HG02798 (cell line): ENCODE data around the gene HHAT.
A peak's percentile ranks its signal among the peaks of the same experiment; 100 is the strongest.
"Not testable (repeated sequence)": the region's sequence is repeated elsewhere in the genome, so short reads cannot be mapped to it uniquely, and the experiment has no call there.

Experiments
- ATAC-seq: cut with Tn5 transposase; IDR thresholded peaks from one replicate; pipeline ENCODE4 v1.9.1; 2021; ENCODE audit warnings: mild to moderate bottlenecking; ENCODE audit not compliant: unreplicated experiment, poor library complexity

Gene HHAT

GRCh38 chr1:210384625-210385024 lies 55.9 kb downstream of the HHAT start:
- ATAC-seq: no peak

GRCh38 chr1:210385228-210385627 lies 56.5 kb downstream of the HHAT start:
- no peak for ATAC-seq

- peak; percentile 83 for ATAC-seq
Observed at GRCh38 chr1:210394281-210394821, 65.6 kb downstream of the HHAT start.

DNA sequence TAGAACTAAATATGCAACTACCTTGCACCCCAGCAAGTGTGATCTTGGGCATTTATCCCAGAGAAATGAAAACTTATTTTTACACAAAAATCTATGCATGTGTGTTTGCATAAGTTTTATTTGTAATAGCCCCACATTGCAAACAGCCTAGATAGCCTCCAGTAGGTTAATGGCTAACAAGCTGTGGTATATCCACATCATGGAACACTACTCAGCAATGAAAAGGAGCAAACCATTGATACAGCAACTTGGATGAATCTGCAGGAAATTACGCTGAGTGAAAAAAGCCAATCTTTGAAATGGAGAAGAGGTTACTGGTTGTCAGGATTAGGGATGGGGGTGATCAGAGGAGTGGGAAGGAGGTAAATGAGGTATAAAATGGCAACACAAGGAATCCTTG lies 67.8 kb downstream of the HHAT start:
- no peak for ATAC-seq

DNA sequence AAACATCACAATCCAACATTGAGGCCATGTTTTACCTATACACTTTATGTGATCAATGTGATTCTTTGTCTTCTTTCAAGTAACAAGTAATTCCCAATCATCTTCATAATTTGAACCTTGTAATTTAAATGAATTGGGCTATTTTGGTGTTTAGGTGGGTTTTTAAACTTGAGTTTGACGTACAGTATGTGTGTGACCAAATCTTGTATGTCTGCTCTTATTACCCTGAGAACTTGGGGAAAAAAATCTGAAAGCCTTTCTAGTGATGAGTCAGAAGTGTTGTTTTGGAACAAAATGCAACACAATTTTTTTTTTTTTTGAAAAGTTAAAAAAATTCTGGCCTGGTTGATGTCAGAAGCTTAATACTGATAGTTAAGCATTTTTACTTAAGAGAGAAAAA lies 68.5 kb downstream of the HHAT start:
- ATAC-seq: no peak

DNA sequence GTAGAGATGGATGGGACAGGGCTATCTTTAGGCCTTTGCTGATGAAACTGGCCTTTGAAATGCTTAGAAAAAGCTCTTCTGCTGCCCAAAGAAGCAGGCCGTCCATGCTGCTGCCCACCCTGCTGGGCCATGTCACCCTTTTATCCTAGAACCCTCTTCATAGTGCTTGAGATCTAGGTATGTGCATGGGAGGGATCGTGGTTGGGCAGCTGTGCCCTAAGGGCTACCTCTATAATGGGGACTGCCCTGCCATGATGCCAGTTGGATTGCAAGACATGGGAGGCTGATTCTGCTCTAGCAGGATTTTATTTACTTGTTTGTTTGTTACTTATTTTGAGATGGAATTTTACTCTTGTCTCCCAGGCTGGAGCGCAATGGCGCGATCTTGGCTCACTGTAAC lies 69.0 kb downstream of the HHAT start:
- no peak for ATAC-seq

DNA sequence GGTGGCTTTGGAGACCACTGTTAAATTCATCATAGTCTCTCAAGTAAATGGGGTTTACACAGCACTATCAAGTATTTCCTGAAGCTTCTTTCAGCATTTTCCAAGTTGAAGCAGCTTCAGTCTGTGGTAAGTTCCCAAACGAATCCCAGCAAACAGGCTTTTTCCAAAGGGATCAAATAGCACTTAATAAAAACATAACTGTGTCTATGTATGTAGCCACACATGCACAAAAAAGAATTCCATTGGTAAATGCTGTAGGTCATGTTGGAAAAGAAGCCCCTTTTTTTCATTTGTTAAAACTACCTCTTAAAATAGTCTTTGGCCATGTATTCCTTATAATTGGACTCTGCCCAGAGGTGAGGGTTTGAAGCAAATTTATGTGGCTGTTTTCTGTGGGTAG lies 69.8 kb downstream of the HHAT start:
- no peak for ATAC-seq

GRCh38 chr1:210400043-210400840 lies 71.5 kb downstream of the HHAT start:
- ATAC-seq: peak; percentile 94

DNA sequence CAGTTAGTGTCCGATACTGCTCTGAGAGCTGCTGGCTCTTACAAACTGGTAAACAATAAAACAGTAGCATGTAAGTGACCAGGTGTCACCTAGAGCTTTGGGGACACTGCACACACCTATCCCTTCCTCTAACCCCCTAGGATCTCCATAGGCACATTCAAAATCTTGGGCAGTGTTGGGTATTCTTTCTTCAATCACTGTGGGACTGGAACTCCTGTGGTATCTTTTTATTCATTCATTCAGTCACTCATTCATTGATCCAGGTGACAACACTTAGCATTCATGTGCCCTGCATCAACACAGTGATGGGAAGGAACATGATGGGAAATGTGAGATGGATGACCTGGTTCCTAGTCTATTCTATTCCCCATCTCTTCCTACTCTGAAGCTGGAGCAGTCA lies 73.9 kb downstream of the HHAT start:
- ATAC-seq: no peak

GRCh38 chr1:210405316-210405715 lies 76.6 kb downstream of the HHAT start:
- no peak for ATAC-seq

DNA sequence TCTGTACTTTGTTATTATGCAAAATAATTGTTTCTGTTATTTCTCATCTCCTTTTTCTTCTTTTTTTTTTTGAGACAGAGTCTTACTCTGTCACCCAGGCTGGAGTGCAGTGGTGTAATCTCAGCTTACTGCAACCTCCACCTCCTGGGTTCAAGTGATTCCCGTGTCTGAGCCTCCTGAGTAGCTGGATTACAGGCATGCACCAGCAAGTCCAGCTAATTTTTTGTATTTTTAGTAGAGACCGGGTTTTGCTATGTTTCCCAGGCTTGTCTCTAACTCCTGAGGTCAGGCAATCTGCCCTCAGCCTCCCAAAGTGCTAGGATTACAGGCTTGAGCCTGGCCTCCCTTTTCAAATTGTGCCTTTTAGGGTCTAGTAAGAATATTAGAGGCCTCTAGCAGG lies 77.6 kb downstream of the HHAT start:
- not testable (repeated sequence) for ATAC-seq

DNA sequence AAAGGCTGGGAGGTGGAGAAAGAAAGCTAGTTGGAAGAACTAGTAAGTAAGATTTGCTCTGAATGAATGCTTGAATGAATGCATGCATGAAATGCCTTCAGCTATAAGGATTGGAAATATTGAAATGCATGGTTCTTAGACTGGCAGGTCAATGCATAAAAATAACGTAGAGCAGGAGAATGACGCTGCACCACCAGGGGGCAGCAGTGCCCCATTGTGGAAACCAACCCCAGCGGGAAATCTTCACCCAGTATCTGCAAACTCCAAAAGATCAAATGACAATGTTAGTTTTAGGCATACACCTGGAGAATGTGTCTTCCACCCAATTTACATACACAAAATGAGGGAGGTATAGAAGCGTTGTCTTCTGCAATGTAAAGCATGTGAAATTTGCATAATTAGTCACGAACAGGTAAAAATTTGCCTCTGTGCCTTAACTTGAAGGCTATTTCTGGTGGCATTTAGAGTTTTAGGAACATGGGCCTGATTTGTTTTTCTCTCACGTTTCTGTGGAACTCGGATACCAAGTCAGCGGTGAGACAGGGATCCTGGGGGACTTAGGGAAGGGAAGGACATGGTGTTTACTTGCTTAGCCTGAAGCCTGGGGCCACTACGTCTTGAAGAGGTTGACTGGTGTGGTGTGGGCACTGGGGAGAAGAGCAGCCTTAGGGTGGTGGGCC lies 78.6 kb downstream of the HHAT start:
- peak; percentile 83 for ATAC-seq

DNA sequence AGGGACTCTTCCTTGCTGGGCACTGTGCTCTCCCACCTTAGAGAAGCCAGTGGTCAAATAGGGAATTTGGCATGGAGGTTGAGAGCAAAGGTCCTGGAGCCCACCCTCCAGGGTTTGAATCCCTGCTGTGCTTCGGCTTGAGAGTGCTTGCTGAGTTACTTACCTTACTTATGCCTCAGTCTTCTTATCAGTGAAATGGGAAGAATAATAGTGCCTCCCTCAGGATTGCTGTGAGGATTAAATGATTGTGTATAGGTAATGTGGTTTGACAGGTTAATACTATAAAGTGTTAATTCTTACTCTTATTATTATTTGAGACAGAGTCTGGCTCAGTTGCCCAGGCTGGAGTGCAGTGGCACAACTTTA lies 79.2 kb downstream of the HHAT start:
- ATAC-seq: no peak

- no peak for ATAC-seq
Observed at GRCh38 chr1:210412240-210412639, 83.5 kb downstream of the HHAT start.

- ATAC-seq: no peak
Observed at GRCh38 chr1:210413951-210414350, 85.2 kb downstream of the HHAT start.

DNA sequence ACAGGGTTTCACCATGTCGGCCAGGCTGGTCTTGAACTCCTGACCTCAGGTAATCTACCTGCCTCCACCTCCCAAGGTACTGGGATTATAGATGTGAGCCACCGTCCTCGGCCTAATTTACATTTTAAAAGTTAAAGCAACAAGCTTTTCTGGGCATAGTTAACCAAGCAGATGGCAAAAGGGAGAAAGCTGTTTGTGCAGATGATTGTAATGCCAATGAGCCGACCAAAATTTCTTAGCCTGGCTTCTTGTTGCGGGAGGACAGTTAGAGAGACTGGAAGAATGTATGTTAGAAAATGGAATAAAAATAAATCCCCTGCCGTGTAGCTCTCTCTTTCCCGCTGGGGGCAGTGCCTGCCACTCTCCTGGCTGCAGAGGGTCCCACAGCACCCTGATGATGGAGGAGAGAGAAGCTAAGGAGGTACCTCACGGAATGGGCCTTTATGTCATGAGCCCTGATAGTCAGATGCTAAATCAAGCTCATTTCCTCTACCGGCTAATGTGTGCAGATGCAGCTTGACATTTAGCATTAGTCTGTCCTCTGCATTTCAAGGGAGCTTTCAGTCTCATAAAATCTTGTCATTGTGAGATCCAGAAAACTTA lies 87.2 kb downstream of the HHAT start:
- ATAC-seq: no peak

GRCh38 chr1:210416681-210417080 lies 88.0 kb downstream of the HHAT start:
- ATAC-seq: no peak

GRCh38 chr1:210417881-210418280 lies 89.2 kb downstream of the HHAT start:
- no peak for ATAC-seq

- ATAC-seq: no peak
Observed at GRCh38 chr1:210418863-210419650, 90.4 kb downstream of the HHAT start.

GRCh38 chr1:210426696-210427095 lies 98.0 kb downstream of the HHAT start:
- not testable (repeated sequence) for ATAC-seq

DNA sequence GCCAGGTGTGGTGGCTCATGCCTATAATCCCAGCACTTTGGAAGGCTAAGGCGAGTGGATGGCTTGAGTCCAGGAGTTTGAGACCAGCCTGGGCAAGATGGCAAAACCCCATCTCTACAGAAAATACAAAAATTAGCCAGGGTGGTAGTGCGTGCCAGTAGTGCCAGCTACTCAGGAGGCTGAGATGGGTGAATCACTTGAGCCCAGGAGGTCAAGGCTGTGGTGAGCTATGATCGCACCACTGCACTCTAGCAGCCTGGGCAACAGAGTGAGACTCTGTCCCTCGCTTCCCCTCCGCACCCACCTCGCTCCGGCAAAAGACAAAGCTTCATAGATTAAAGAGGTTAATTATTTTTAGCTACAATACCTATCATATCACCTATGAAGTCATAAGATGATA lies 100.0 kb downstream of the HHAT start:
- ATAC-seq: no peak
